Breast epithelium (tissue), 4 donors: ENCODE measurements around the gene IQSEC2. TPM values are rescaled to one million over a fixed set of nuclear protein-coding genes. Genes with fewer than 3 reads are reported as not detected.

ENCODE experiments used
- DNase-seq, 2 donors: peaks; one replicate each; pipeline ENCODE4 v3.0.0-alpha.2; 2019; ENCODE audit warnings: low spot score in 2 of 2
- H3K27ac ChIP-seq, 2 donors: fragments of 200-600 bp; sonication (generic) in 1 of 2; one replicate each; pipeline ENCODE4 v1.5.1; 2016 to 2019; ENCODE audit warnings: mild to moderate bottlenecking in 1 of 2
- H3K27me3 ChIP-seq, 2 donors: fragments of 200-600 bp; sonication (generic) in 1 of 2; one replicate each; pipeline versions ENCODE4 v1.5.1 to v1.6.0; 2017 to 2019; ENCODE audit warnings: control low read depth in 1 of 2, mild to moderate bottlenecking in 1 of 2
- H3K36me3 ChIP-seq: fragments of 200-600 bp; one replicate; pipeline ENCODE4 v1.5.1; 2019
- H3K4me1 ChIP-seq, 2 donors: fragments of 200-600 bp; sonication (generic); one replicate each; pipeline ENCODE4 v1.5.1; 2016 to 2019; ENCODE audit warnings: control low read depth in 1 of 2
- H3K4me3 ChIP-seq, 3 donors: fragments of 200-600 bp; sonication (generic); 1 replicate in 2 of 3; 2 replicates in 1 of 3; pipeline ENCODE4 v1.5.1; 2016 to 2019; ENCODE audit warnings: mild to moderate bottlenecking in 3 of 3, moderate library complexity in 2 of 3
- H3K9me3 ChIP-seq, 2 donors: fragments of 200-600 bp; sonication (generic) in 1 of 2; one replicate each; pipeline ENCODE4 v1.5.1; 2016 to 2019; ENCODE audit warnings: control low read depth in 1 of 2
- CTCF ChIP-seq, 3 donors: fragments of 450-650 bp; IDR thresholded peaks; one replicate each; pipeline ENCODE4 v1.5.1; 2016 to 2017; ENCODE audit warnings: antibody characterized with exemption in 3 of 3, mild to moderate bottlenecking in 3 of 3, moderate library complexity in 3 of 3
- POLR2A ChIP-seq: fragments of 450-650 bp; IDR thresholded peaks from one replicate; pipeline ENCODE4 v1.6.1; 2016; ENCODE audit warnings: antibody characterized with exemption, mild to moderate bottlenecking, moderate library complexity
- POLR2AphosphoS5 ChIP-seq, 3 donors: sonication (generic); formaldehyde crosslinking; IDR thresholded peaks; one replicate each; pipeline ENCODE4 v1.6.1; 2017; ENCODE audit warnings: antibody characterized with exemption in 3 of 3
- intact Hi-C: fragments of 100-400 bp; cut with DNase I; formaldehyde crosslinking; loops from one replicate; pipeline ENCODE4 v1.15.1; 2023; ENCODE audit warnings: low total_unique reads
- total RNA-seq, 3 donors: library from RNA; depleted of rRNA; stranded (reverse); fragments of >200 nt; gene quantifications; one replicate each; pipeline ENCODE4 v1.1.0, GENCODE V29; 2016

The IQSEC2 gene
- total RNA-seq, result 10 to 100 TPM; 16.7 to 18.7 (median 18.3) TPM

GRCh38 chrX:53281321-53281822 lies at the start of gene IQSEC2:
Gene IQSEC2, minus strand, starts transcription at chrX:53281584.
- TF ChIP-seq POLR2AphosphoS5 (IDR thresholded peaks at IDR 0.05) (peak in 1 of 3 donors; percentile 28), POLR2A (no peak)
- no peaks in the 10 kb centered on the region for H3K36me3 ChIP-seq
- peaks cover 2 to 54% of the 10 kb centered on the region in 2 donors for H3K27me3 ChIP-seq
- peak within 1 kb of the TSS; percentile 39 to 63 (median 42) for H3K4me3 ChIP-seq
- peak within 1 kb of the TSS; percentile 68 to 88 for H3K27ac ChIP-seq
- no peaks in the 10 kb centered on the region for H3K9me3 ChIP-seq
- peak; percentile 67 to 78 for DNase-seq
- H3K4me1 ChIP-seq, result peaks cover 0 to 4% of the 10 kb centered on the region in 2 donors
- intact Hi-C loops, result no loop called here

GRCh38 chrX:53330331-53330730 lies 48.9 kb upstream of the IQSEC2 start:
- H3K4me3 ChIP-seq, result no peak overlapping the region
- no peak for TF ChIP-seq POLR2AphosphoS5 (IDR thresholded peaks at IDR 0.05)
- no peak for TF ChIP-seq CTCF (IDR thresholded peaks at IDR 0.05)
- no peak for TF ChIP-seq POLR2A
- H3K27ac ChIP-seq, result no peak overlapping the region
- no peaks in the 10 kb centered on the region for H3K36me3 ChIP-seq
- no peaks in the 10 kb centered on the region for H3K4me1 ChIP-seq
- H3K27me3 ChIP-seq, result peaks cover 0 to 49% of the 10 kb centered on the region in 2 donors
- intact Hi-C loops, result loop anchor here (5.0 kb wide), 1 partner anchor 157 kb away; no protein-coding TSS in a partner anchor
- H3K9me3 ChIP-seq, result no peaks in the 10 kb centered on the region
- DNase-seq, result no peak

GRCh38 chrX:53324803-53325202 lies 43.4 kb upstream of the IQSEC2 start:
- Histone ChIP-seq H3K27ac (no peak overlapping the region), H3K9me3 (peaks cover 0 to 4% of the 10 kb centered on the region in 2 donors), H3K27me3 (peaks cover 0 to 63% of the 10 kb centered on the region in 2 donors), H3K36me3 (no peaks in the 10 kb centered on the region), H3K4me1 (no peaks in the 10 kb centered on the region), H3K4me3 (no peak overlapping the region)
- TF ChIP-seq CTCF (IDR thresholded peaks at IDR 0.05) (no peak), POLR2AphosphoS5 (IDR thresholded peaks at IDR 0.05) (no peak), POLR2A (no peak)
- intact Hi-C loops, result no loop called here
- no peak for DNase-seq

GRCh38 chrX:53324085-53324484 lies 42.7 kb upstream of the IQSEC2 start:
- H3K4me3 ChIP-seq, result no peak overlapping the region
- intact Hi-C loops, result no loop called here

GRCh38 chrX:53323196-53323595 lies 41.8 kb upstream of the IQSEC2 start:
- no peak for DNase-seq
- intact Hi-C loops, result no loop called here
- Histone ChIP-seq H3K36me3 (no peaks in the 10 kb centered on the region), H3K9me3 (peaks cover 0 to 4% of the 10 kb centered on the region in 2 donors), H3K4me1 (no peaks in the 10 kb centered on the region), H3K4me3 (no peak overlapping the region), H3K27me3 (peaks cover 0 to 78% of the 10 kb centered on the region in 2 donors), H3K27ac (no peak overlapping the region)
- no peak for TF ChIP-seq POLR2A
- TF ChIP-seq CTCF (IDR thresholded peaks at IDR 0.05), result no peak
- no peak for TF ChIP-seq POLR2AphosphoS5 (IDR thresholded peaks at IDR 0.05)

More at GRCh38 chrX:53324085-53324484, 42.7 kb upstream of the IQSEC2 start:
- peaks cover 0 to 4% of the 10 kb centered on the region in 2 donors for H3K9me3 ChIP-seq
- TF ChIP-seq POLR2AphosphoS5 (IDR thresholded peaks at IDR 0.05), result no peak
- no peak for TF ChIP-seq CTCF (IDR thresholded peaks at IDR 0.05)
- no peak overlapping the region for H3K27ac ChIP-seq
- no peaks in the 10 kb centered on the region for H3K36me3 ChIP-seq
- no peaks in the 10 kb centered on the region for H3K4me1 ChIP-seq
- no peak for DNase-seq
- peaks cover 0 to 70% of the 10 kb centered on the region in 2 donors for H3K27me3 ChIP-seq
